GM19328 (cell line): Measurements from ENCODE around the gene TRA2A.

Experiments
- ATAC-seq: cut with Tn5 transposase; IDR thresholded peaks from one replicate; pipeline ENCODE4 v1.9.1; 2021; ENCODE audit warnings: mild to moderate bottlenecking, moderate library complexity; ENCODE audit not compliant: unreplicated experiment

The TRA2A gene

DNA sequence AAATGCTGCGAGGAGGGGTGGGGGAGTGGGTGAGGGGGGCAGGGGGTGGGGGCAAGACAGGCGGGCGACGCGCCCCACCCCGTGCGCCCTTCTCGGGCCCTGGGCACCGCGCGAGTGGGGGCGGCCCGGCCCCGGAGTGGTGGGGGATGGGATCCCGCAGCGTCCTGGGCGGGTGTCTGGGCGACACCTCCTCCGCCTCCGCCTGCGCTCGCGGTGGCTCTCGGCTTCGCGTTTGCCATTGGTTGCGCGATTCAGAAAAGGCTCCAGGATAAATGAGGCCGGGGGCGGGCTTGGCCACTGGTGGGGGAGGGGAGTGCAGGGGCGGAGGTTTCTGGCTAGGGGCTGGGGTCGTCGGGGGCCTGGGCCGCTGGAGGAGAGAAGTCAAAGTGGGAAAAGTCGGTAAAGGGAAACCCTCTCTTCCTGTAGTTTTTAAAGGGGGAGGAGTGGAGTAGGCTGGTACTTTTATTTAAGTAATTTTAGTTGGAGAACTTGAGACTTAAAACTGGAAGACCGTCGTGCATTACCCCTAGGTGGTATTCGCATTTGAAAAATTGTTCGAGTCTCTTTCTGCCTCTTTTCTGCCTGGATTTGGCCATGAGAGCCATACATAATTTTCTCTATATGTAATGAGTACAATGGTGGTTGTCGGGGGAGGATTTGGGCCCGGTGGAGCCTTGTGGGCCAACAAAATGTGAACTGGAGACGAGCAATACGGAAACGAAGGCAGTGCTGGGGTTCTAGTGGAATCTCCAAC is 60.5 kb downstream of the TRA2A start:
- ATAC-seq = no peak

- ATAC-seq = no peak
Observed at GRCh38 chr7:23470330-23471105, 61.3 kb downstream of the TRA2A start, which contains the start of gene IGF2BP3. Gene IGF2BP3 (minus strand): TSS chr7:23470491. CDS start chr7:23470110, 381 bp downstream.

DNA sequence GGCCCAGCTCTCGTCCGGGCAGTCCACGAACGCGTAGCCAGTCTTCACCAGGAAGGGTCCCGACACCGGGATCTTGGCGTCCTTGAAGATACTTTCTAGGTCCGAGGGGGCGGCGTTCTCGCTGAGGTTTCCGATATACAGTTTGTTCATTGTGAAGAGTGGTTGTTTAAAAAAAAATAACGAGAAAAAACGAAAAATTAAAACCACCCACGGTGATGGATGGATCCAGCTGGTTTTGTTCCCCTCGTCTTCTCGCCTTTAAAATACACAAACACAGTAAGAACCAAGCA is 61.9 kb downstream of the TRA2A start:
- no peak for ATAC-seq

GRCh38 chr7:23469150-23469960 is 62.4 kb downstream of the TRA2A start:
- ATAC-seq = no peak

GRCh38 chr7:23468526-23469149 is 63.1 kb downstream of the TRA2A start:
- ATAC-seq = no peak

GRCh38 chr7:23467806-23468525 is 63.8 kb downstream of the TRA2A start:
- ATAC-seq = no peak

- ATAC-seq = no peak
Observed at GRCh38 chr7:23467291-23467805, 64.4 kb downstream of the TRA2A start.

GRCh38 chr7:23462846-23463245 is 68.9 kb downstream of the TRA2A start:
- ATAC-seq = no peak

GRCh38 chr7:23458044-23458443 is 73.7 kb downstream of the TRA2A start:
- ATAC-seq = no peak

DNA sequence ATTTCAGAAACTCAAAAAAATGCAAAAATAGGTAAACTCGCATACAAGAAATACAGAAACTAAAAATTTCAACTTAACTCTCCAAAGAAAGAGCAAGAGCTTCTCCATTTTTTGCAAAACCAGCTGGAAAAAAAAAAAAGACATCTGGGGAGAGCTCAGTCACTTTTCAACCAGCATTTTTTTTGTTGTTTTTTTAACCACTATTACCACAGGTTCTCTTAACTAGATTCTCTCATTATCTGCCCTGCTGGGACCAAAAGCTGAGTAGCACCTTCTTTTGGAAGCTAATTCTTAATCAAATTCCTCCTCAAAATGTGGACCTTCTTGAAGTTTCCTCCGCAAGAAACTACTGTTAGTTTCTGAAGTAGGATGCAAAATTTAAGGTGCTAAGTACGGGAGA is 75.7 kb downstream of the TRA2A start:
- ATAC-seq = no peak

DNA sequence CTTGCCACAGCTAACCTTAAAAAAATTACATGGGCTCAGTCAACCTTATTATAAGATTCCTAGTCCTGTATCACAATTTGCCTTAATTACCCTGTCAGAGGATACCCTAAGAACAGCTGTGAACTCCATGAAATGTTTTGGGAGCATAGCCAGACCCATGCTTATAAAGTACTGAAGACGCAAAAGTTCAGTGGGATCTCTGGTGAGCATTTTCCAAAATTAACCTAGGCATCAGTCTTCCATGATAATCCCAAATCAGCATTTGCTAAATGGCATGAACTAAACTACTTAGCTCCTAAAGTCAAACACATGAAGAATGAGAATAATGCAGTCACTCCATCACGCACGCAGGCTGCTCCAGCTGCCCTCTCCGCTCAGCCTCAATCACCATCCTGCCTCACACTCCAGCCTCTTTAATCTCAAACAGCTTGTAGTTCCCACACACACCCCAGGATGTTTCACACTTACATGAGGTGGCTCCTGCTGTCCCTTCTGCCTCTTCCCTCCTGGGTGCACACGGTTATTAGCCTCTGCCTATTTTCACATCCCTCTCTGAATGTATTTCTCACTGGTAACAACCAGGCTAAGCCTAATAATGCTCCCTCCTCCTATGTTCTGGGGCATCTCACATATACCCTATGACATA is 76.8 kb downstream of the TRA2A start:
- ATAC-seq = no peak
